Stomach (tissue), 9 donors: ENCODE measurements around the gene DOCK3. TPM values are rescaled to one million over a fixed set of nuclear protein-coding genes. Genes with fewer than 3 reads are reported as not detected.
"Not testable (repeated sequence)": the region's sequence is repeated elsewhere in the genome, so short reads cannot be mapped to it uniquely, and the experiment has no call there.

Experiments
- DNase-seq, 2 donors: peaks; one replicate each; pipeline versions ENCODE4 v3.0.0 to v3.0.0-alpha.2; 2013 to 2019
- H3K27ac ChIP-seq, 5 donors: fragments of 200-600 bp in 4 of 5; sonication (generic) in 4 of 5; one replicate each; pipeline ENCODE4 v1.5.1; 2013 to 2019; ENCODE audit warnings: mild to moderate bottlenecking in 1 of 5, moderate library complexity in 1 of 5
- H3K27me3 ChIP-seq, 3 donors: fragments of 200-600 bp; sonication (generic); one replicate each; pipeline ENCODE4 v1.5.1; 2017 to 2019; ENCODE audit warnings: mixed run types in 1 of 3
- H3K36me3 ChIP-seq, 4 donors: fragments of 200-600 bp; sonication (generic); 1 replicate in 3 of 4; 2 replicates in 1 of 4; pipeline ENCODE4 v1.5.1; 2016 to 2019
- H3K4me1 ChIP-seq, 4 donors: fragments of 200-600 bp; sonication (generic); one replicate each; pipeline ENCODE4 v1.5.1; 2016 to 2019
- H3K4me3 ChIP-seq, 4 donors: fragments of 200-600 bp; sonication (generic) in 3 of 4; one replicate each; pipeline ENCODE4 v1.5.1; 2016 to 2019; ENCODE audit warnings: mild to moderate bottlenecking in 1 of 4
- H3K9me3 ChIP-seq, 4 donors: fragments of 200-600 bp; sonication (generic); one replicate each; pipeline ENCODE4 v1.5.1; 2016 to 2019
- EP300 ChIP-seq: sonication (generic); formaldehyde crosslinking; IDR thresholded peaks from one replicate; pipeline ENCODE4 v1.6.1; 2017; ENCODE audit warnings: antibody characterized with exemption
- POLR2A ChIP-seq, 4 donors: fragments of 450-650 bp; IDR thresholded peaks; one replicate each; pipeline ENCODE4 v1.6.1; 2016; ENCODE audit warnings: antibody characterized with exemption in 4 of 4, control low read depth in 2 of 4, mild to moderate bottlenecking in 1 of 4, moderate library complexity in 1 of 4
- POLR2AphosphoS5 ChIP-seq, 3 donors: sonication (generic); formaldehyde crosslinking; IDR thresholded peaks; one replicate each; pipeline ENCODE4 v1.6.1; 2016; ENCODE audit warnings: antibody characterized with exemption in 3 of 3
- WGBS, 5 donors: extraction: QIAGEN DNeasy Blood & Tissue Kit in 3 of 5; methylation state at CpG; one replicate each; pipeline versions ENCODE4 v1.1.5 to v1.1.7; 2013 to 2018; 5-methylcytosine and 5-hydroxymethylcytosine counted together
- intact Hi-C: fragments of 100-400 bp; cut with DNase I; formaldehyde crosslinking; loops from one replicate; pipeline ENCODE4 v1.15.1; 2023; ENCODE audit warnings: low total_unique reads
- polyA plus RNA-seq, 3 donors: library from polyadenylated mRNA; stranded (reverse); fragments of 200-250 nt; gene quantifications; one replicate each; pipeline ENCODE4 v1.2.3, GENCODE V29; 2013
- total RNA-seq, 5 donors: library from RNA; depleted of rRNA; stranded (reverse); fragments of >200 nt; gene quantifications; one replicate each; pipeline versions ENCODE4 v1.1.0 to v1.2.3, GENCODE V29; 2014 to 2016
- TF ChIP-seq, protein P1 (sequence below), 7 experiments: fragments of 450-650 bp in 4 of 7; fragments of 200-600 bp in 3 of 7; sonication (generic) in 3 of 7; IDR thresholded peaks; one replicate each; pipeline ENCODE4 v1.5.1; 2016 to 2019; ENCODE audit warnings: antibody characterized with exemption in 7 of 7, control low read depth in 2 of 7, mild to moderate bottlenecking in 1 of 7
- donor health status: healthy with polysubstance abuse.
- donor health status: Bipolar disorder and iron deficiency.
- donor health status: healthy.

The DOCK3 gene
- total and polyA plus RNA-seq, 8 donors: 0.06 to 2.3 (median 1.0) TPM; not detected in 2

DNA sequence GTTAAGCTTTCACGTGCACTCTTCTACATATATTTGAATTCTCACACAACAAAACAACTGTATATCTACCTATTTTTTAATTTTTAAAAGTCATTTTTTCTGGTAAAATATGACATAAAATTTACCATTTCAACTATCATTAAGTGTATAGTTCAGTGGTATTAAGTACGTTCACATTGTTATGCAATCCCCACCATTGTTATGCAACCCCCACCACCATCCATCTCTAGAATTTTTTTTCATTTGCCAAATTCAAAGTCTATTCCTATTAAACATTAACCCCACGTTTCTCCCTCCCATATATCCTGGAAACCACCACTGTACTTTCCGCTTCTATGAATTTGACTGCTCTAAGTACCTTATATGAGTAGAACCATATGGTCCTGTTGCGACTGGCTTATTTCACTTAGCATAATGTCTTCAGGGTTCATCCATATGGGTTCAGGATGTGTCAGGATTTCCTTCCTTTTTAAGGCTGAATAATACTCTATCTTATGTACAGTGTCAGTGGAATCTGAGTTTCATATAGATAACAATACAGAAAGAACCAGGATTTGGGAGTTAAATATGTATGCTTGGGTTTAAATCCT lies 279.2 kb downstream of the DOCK3 start:
- H3K27ac ChIP-seq: no peak overlapping the region
- 70 to 75% (median 71%) methylated on average over 5 of the region's 5 CpGs for WGBS, 5 donors
- H3K9me3 ChIP-seq: no peaks in the 10 kb centered on the region
- H3K27me3 ChIP-seq: no peaks in the 10 kb centered on the region
- intact Hi-C loops: no loop called here
- DNase-seq: peak in 1 of 2 donors; percentile 7
- H3K36me3 ChIP-seq: no peaks in the 10 kb centered on the region
- TF ChIP-seq POLR2A (IDR thresholded peaks at IDR 0.05): no peak
- TF ChIP-seq, protein P1, sequence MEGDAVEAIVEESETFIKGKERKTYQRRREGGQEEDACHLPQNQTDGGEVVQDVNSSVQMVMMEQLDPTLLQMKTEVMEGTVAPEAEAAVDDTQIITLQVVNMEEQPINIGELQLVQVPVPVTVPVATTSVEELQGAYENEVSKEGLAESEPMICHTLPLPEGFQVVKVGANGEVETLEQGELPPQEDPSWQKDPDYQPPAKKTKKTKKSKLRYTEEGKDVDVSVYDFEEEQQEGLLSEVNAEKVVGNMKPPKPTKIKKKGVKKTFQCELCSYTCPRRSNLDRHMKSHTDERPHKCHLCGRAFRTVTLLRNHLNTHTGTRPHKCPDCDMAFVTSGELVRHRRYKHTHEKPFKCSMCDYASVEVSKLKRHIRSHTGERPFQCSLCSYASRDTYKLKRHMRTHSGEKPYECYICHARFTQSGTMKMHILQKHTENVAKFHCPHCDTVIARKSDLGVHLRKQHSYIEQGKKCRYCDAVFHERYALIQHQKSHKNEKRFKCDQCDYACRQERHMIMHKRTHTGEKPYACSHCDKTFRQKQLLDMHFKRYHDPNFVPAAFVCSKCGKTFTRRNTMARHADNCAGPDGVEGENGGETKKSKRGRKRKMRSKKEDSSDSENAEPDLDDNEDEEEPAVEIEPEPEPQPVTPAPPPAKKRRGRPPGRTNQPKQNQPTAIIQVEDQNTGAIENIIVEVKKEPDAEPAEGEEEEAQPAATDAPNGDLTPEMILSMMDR (IDR thresholded peaks at IDR 0.05): no peak
- no peak for TF ChIP-seq EP300
- no peak for TF ChIP-seq POLR2AphosphoS5 (IDR thresholded peaks at IDR 0.05)
- H3K4me1 ChIP-seq: peaks cover 0 to 11% (median 2%) of the 10 kb centered on the region in 4 donors
- no peak overlapping the region for H3K4me3 ChIP-seq

DNA sequence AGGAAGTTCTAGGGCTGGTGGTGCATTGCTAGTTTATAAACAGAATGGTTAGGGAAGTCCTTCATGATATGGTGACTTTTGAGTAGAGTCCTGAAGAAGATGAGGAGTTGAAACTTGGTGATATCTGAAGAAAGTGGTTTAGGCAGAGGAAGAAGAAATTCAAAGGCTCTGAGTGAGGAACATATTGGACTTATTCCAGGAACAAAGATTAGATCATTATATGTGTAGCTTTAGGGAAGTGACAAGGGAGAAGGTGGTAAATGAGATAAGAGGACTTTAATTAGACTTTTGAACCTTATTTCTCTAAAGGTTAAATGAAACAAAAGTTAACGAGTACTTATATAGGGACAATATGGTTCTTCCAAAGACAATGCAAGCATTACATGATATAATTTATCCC lies 286.7 kb downstream of the DOCK3 start:
- Histone ChIP-seq H3K36me3 (no peaks in the 10 kb centered on the region), H3K4me3 (no peak overlapping the region), H3K27me3 (no peaks in the 10 kb centered on the region), H3K4me1 (no peaks in the 10 kb centered on the region), H3K27ac (no peak overlapping the region), H3K9me3 (no peaks in the 10 kb centered on the region)
- no peak for DNase-seq
- 52 to 68% (median 59%) methylated on average over 1 of the region's 1 CpG for WGBS, 5 donors
- TF ChIP-seq, protein P1 (IDR thresholded peaks at IDR 0.05): no peak
- intact Hi-C loops: no loop called here

DNA sequence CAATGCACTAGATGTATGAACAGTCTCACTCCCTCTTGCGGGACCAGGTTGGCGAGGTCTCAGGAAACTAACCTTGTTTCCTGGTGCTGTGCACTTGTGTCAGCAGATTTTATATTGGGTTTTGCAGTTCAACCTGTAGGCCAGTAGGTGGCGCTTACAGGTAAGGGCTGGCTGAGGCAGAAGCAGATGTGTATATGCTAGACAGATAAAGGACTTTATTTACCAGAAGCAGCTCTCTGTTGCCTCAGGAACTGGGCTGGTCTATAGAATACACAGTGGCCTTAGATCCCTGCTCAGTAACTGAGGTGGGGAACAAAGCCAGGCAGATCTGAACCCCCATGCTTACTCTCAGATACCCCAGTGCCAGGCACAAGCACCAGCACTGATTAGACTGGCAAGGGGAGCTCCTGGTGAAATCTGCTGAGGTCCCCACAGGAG lies 296.8 kb downstream of the DOCK3 start:
- Histone ChIP-seq H3K27me3 (no peaks in the 10 kb centered on the region), H3K27ac (no peak overlapping the region), H3K4me1 (no peaks in the 10 kb centered on the region), H3K9me3 (peaks cover 0 to 12% (median 5%) of the 10 kb centered on the region in 4 donors), H3K36me3 (no peaks in the 10 kb centered on the region), H3K4me3 (no peak overlapping the region)
- WGBS, 5 donors: 2 to 13% (median 2%) methylated on average over 2 to 3 of the region's 3 CpGs
- TF ChIP-seq, protein P1 (IDR thresholded peaks at IDR 0.05): peak in 5 of 7 experiments; percentile 63 to 73 (median 66)
- TF ChIP-seq POLR2A (IDR thresholded peaks at IDR 0.05): no peak
- TF ChIP-seq POLR2AphosphoS5 (IDR thresholded peaks at IDR 0.05): peak in 1 of 3 donors; percentile 23
- no peak for TF ChIP-seq EP300
- intact Hi-C loops: no loop called here
- DNase-seq: peak; percentile 51 to 80

DNA sequence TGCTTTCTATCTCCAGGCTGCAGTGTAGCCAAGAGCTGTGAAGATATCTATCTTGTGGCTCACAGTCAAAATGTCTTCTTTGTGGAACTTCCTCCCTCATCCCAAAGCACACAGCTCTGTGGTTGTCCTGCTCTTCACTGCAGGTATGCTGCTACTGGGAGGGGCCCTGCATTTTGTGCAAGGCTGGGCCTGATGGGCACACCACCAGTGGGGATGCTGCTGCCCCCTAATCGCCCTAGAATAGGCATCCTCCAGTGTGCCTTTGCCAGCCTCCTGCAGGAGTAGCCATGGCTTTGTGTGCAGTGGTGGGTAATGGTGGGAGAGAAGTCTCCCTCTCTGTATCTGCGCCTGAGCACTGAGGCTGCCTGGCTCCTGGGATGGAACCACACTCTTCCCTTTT lies 297.3 kb downstream of the DOCK3 start:
- Histone ChIP-seq H3K4me1 (no peaks in the 10 kb centered on the region), H3K4me3 (no peak overlapping the region), H3K36me3 (no peaks in the 10 kb centered on the region), H3K9me3 (peaks cover 0 to 12% (median 5%) of the 10 kb centered on the region in 4 donors), H3K27me3 (no peaks in the 10 kb centered on the region), H3K27ac (no peak overlapping the region)
- TF ChIP-seq POLR2AphosphoS5 (IDR thresholded peaks at IDR 0.05): no peak
- no peak for TF ChIP-seq POLR2A (IDR thresholded peaks at IDR 0.05)
- TF ChIP-seq, protein P1 (IDR thresholded peaks at IDR 0.05): no peak
- DNase-seq: no peak
- 67 to 98% (median 92%) methylated on average over 1 to 2 of the region's 2 CpGs for WGBS, 5 donors
- intact Hi-C loops: no loop called here

DNA sequence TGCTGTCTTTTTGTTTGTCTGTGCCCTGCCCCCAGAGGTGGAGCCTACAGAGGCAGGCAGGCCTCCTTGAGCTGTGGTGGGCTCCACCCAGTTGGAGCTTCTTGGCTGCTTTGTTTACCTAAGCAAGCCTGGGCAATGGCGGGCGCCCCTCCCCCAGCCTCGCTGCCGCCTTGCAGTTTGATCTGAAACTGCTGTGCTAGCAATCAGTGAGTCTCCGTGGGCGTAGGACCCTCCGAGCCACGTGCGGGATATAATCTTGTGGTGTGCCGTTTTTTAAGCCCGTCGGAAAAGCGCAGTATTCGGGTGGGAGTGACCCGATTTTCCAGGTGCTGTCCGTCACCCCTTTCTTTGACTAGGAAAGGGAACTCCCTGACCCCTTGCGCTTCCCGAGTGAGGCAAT lies 303.9 kb downstream of the DOCK3 start:
- H3K4me1 ChIP-seq, H3K27me3 ChIP-seq, H3K27ac ChIP-seq, DNase-seq, H3K9me3 ChIP-seq, H3K36me3 ChIP-seq, intact Hi-C loops, H3K4me3 ChIP-seq: not testable (repeated sequence)
- 67 to 80% (median 72%) methylated on average over 13 to 18 of the region's 18 CpGs for WGBS, 5 donors
